HAP-1 (cell line): Measurements from ENCODE around the gene FN3KRP.
"Not testable (repeated sequence)": the region's sequence is repeated elsewhere in the genome, so short reads cannot be mapped to it uniquely, and the experiment has no call there.

ENCODE experiments used
- DNase-seq, 2 experiments: peaks; one replicate each; pipeline ENCODE4 v3.0.0-alpha.2; 2016 to 2020; ENCODE audit warnings: low spot score in 2 of 2
- H3K27me3 ChIP-seq: fragments of 250-450 bp; sonication (Bioruptor Pico); 2 replicates; pipeline ENCODE4 v1.5.1; 2020; ENCODE audit warnings: low read depth, mild to moderate bottlenecking, moderate library complexity
- H3K36me3 ChIP-seq: fragments of 250-450 bp; sonication (Bioruptor Pico); replicated peaks from 2 replicates; pipeline ENCODE4 v1.5.1; 2020; ENCODE audit warnings: mild to moderate bottlenecking
- H3K4me1 ChIP-seq: fragments of 250-450 bp; sonication (Bioruptor Pico); 2 replicates; pipeline ENCODE4 v1.5.1; 2020; ENCODE audit warnings: mild to moderate bottlenecking
- H3K4me3 ChIP-seq: fragments of 250-450 bp; sonication (Bioruptor Pico); 2 replicates; pipeline ENCODE4 v1.5.1; 2020; ENCODE audit warnings: mild to moderate bottlenecking, moderate library complexity
- H3K9me3 ChIP-seq: fragments of 250-450 bp; sonication (Bioruptor Pico); 2 replicates; pipeline ENCODE4 v1.5.1; 2020; ENCODE audit warnings: mild to moderate bottlenecking, moderate library complexity
- in situ Hi-C: fragments of 300-500 bp; cut with MboI; formaldehyde crosslinking; loops from 3 replicates; pipeline ENCODE4 v1.14.3; 2020; ENCODE audit warnings: low sequenced_read_pairs, inconsistent platforms, mixed read lengths

FN3KRP gene

GRCh38 chr17:82751571-82752370, 35.3 kb downstream of the FN3KRP start, which contains the start of gene TBCD:
Gene TBCD, plus strand, starts transcription at chr17:82752065. Its CDS starts 129 bp downstream, at chr17:82752194.
- Histone ChIP-seq H3K27me3 (no peaks in the 10 kb centered on the region), H3K4me1 (peaks cover 22% of the 10 kb centered on the region), H3K36me3 (peaks cover 15% of the 10 kb centered on the region), H3K4me3 (peak within 1 kb of the TSS; percentile 87), H3K9me3 (peaks cover 10% of the 10 kb centered on the region)
- in situ Hi-C loops: no loop called here
- DNase-seq: peak; percentile 83 to 93

DNA sequence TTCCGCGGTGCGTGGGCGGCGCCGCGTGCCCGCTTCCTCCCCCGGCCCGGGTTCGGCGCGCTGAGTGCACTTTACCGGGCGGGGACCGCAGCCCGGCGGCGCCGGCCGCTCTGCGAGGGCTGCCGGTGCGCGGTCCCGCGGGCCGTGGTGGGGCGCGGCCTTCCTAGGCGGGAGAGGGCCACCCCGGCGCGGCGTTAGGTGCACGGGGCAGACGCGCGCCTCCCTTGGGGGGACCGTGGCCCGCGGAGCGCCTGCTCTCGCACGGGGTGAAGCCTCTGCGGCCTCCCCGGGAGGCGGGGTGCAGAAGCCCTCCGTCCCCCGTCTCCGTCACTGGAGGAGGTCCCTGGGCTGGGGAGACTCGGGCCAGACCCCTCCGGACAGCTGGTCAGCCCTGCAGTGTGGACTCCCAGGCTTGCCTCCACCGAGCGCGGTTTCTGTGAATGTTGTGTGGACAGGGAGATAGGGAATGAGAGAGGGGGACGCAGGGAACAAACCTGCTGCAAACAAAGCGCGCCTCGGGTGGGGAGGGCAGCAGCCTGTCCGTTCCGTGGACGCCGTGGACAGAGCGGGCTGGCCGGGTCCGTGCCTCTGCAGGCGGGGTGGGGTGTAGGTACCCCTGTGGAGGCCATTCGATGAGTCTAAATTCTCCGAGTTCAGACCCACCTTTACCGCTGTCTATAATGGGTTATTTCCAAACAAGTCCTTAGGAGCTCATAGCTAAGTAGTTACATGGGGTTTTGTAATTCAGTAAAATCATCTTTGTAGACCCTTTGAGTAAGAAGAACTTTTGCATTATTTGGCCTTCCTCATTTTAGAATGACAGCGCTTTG, 36.1 kb downstream of the FN3KRP start:
- peaks cover 22% of the 10 kb centered on the region for H3K4me1 ChIP-seq
- H3K36me3 ChIP-seq: peaks cover 24% of the 10 kb centered on the region
- peaks cover 4% of the 10 kb centered on the region for H3K9me3 ChIP-seq
- in situ Hi-C loops: no loop called here
- H3K4me3 ChIP-seq: peak overlapping the region; percentile 87
- no peaks in the 10 kb centered on the region for H3K27me3 ChIP-seq
- peak in 1 of 2 experiments; percentile 30 for DNase-seq

- Histone ChIP-seq H3K4me3 (peak overlapping the region; percentile 87), H3K4me1 (peaks cover 22% of the 10 kb centered on the region), H3K36me3 (peaks cover 28% of the 10 kb centered on the region), H3K9me3 (no peaks in the 10 kb centered on the region), H3K27me3 (no peaks in the 10 kb centered on the region)
- in situ Hi-C loops: no loop called here
- peak in 1 of 2 experiments; percentile 46 for DNase-seq
These were observed 36.6 kb downstream of the FN3KRP start for GRCh38 chr17:82753201-82753464.

DNA sequence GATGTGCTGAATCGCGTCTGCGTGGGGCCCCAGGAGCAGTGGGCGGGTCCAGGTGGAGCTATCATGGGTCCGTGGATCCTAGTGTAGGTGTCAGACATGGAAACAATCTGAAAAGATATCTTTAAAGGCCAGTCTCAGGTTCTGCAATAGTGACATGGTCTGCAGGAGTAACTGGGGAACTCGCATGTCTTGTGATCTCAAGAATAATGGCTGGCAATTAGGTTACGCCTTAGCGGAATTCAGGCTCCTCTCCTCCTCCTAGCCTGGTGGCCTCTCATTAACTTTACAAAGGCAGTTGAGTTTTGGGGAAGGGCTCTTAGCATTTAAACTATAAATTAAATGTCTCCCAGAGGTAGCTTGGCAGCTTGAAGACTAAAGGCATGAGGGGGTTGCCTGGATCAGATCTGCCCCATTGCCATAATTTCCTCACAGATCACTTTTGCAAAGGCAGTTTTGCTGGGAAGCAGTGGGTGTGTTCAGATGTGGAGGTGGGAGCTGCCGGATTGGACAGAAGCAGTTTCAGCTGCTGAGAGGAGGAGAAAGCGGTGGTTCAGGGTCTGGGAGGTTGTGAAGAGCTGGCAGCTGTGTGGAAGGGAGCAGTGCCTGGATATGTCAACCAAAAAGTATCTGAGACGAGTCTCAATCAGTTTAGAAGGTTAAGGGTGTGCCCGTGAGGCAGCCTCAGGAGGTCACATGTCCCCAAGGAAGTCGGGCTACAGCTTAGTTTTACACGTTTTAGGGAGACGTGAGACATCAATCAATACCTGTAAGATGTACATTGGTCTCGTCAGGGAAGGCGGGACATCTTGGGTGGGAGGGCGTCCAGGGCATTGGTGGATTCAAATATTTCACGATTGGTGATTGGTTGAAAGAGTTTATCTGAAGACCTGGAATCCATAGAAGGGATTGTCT, 38.0 kb downstream of the FN3KRP start:
- DNase-seq: peak; percentile 95 to 99
- peaks cover 33% of the 10 kb centered on the region for H3K36me3 ChIP-seq
- peak overlapping the region; percentile 87 for H3K4me3 ChIP-seq
- no peaks in the 10 kb centered on the region for H3K27me3 ChIP-seq
- peaks cover 22% of the 10 kb centered on the region for H3K4me1 ChIP-seq
- no peaks in the 10 kb centered on the region for H3K9me3 ChIP-seq
- in situ Hi-C loops: no loop called here

GRCh38 chr17:82756166-82756565, 39.7 kb downstream of the FN3KRP start:
- Histone ChIP-seq H3K4me3 (no peak overlapping the region), H3K36me3 (peaks cover 48% of the 10 kb centered on the region), H3K9me3 (no peaks in the 10 kb centered on the region), H3K4me1 (peaks cover 25% of the 10 kb centered on the region), H3K27me3 (no peaks in the 10 kb centered on the region)
- no peak for DNase-seq
- in situ Hi-C loops: no loop called here

DNA sequence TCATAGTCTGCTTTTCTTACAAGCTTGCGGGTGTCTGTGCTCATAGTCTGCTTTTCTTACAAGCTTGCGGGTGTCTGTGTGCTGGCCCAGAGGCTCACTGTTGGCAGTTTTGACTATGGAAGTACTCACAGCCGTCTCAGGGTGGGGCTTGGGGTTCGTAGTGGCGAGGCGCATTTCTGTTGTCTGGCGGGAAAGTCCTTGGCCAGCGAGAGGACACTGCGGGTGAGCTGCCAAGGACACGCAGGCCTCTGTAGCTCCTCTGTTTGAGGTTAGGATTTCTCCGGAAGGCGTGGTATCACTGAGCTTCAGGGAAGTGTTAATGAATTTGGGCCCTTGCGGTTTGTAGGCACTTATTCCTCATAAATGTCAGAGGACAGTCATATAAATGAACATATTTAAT, 48.9 kb downstream of the FN3KRP start:
- Histone ChIP-seq H3K27me3 (no peaks in the 10 kb centered on the region), H3K4me3 (no peak overlapping the region), H3K9me3 (no peaks in the 10 kb centered on the region), H3K36me3 (peaks cover 84% of the 10 kb centered on the region), H3K4me1 (0 out of 2 replicates have a peak, but pooled peaks cover 2% of the 10 kb centered on the region)
- in situ Hi-C loops: no loop called here
- no peak for DNase-seq

GRCh38 chr17:82767041-82767754, 50.7 kb downstream of the FN3KRP start:
- Histone ChIP-seq H3K36me3 (peaks cover 87% of the 10 kb centered on the region), H3K4me3 (no peak overlapping the region), H3K27me3 (no peaks in the 10 kb centered on the region), H3K9me3 (no peaks in the 10 kb centered on the region), H3K4me1 (no peaks in the 10 kb centered on the region)
- in situ Hi-C loops: no loop called here
- peak in 1 of 2 experiments; percentile 83 for DNase-seq

GRCh38 chr17:82769041-82769440, 52.5 kb downstream of the FN3KRP start:
- in situ Hi-C loops: no loop called here

GRCh38 chr17:82772026-82772425, 55.5 kb downstream of the FN3KRP start:
- no peak for DNase-seq
- no peaks in the 10 kb centered on the region for H3K4me1 ChIP-seq
- H3K9me3 ChIP-seq: no peaks in the 10 kb centered on the region
- no peak overlapping the region for H3K4me3 ChIP-seq
- H3K36me3 ChIP-seq: peaks cover 91% of the 10 kb centered on the region
- in situ Hi-C loops: no loop called here
- no peaks in the 10 kb centered on the region for H3K27me3 ChIP-seq

More at GRCh38 chr17:82769041-82769440, 52.5 kb downstream of the FN3KRP start:
- Histone ChIP-seq H3K27me3 (no peaks in the 10 kb centered on the region), H3K36me3 (peaks cover 84% of the 10 kb centered on the region), H3K4me1 (no peaks in the 10 kb centered on the region), H3K9me3 (no peaks in the 10 kb centered on the region), H3K4me3 (no peak overlapping the region)
- DNase-seq: no peak

DNA sequence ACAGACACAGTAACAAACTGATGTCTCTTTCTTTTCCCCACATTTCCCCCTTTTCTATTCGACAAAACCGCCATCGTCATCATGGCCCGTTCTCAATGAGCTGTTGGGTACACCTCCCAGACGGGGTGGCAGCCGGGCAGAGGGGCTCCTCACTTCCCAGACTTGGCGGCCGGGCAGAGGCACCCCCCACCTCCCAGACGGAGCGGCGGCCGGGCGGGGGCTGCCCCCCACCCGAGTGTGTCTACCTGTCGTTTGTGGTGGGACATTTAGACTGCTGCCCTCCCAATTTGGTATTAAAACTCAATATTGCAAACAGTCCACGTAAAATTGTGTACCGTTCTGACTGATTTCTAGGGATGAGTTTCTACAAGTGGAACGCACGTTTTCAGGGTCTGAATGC, 58.0 kb downstream of the FN3KRP start:
- peaks cover 85% of the 10 kb centered on the region for H3K36me3 ChIP-seq
- DNase-seq, H3K9me3 ChIP-seq, H3K27me3 ChIP-seq, H3K4me3 ChIP-seq, in situ Hi-C loops, H3K4me1 ChIP-seq: not testable (repeated sequence)

DNA sequence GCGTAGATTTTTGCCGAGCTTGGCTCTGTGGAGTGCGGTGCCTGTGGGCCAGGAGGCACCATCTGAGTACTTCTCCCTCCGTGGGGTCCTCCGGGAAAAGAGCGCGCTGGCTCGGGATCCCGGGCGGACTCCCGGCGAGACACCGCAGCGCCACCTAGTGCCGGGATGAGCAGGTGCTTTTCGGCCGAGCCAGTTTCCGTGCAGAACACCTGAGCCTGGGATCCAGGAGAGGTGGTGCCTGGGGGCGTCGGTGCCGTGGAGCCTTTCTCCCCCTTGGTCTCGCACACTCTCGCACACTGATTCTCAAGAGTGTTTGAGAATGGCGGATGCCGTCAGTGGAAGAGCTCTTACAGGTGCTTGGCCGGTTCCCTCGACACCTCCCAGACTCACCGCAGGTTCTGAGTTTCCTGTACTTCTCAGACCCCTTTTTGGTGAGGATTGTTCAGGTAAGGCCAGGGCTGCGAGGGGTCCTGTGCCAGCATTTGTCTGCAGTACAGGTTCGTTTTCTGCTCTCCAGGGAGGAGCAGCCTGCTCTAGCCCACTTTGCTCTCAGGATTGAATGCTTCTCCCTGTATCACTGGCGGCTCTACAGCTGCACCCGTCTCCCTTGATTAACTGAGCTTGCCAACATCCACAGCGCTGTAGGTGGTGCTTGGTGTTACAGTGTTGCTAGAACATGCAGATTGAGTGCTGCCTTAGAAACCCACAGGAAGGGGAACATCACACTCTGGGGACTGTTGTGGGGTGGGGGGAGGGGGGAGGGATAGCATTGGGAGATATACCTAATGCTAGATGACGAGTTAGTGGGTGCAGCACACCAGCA, 58.7 kb downstream of the FN3KRP start:
- DNase-seq: peak; percentile 31 to 84

DNA sequence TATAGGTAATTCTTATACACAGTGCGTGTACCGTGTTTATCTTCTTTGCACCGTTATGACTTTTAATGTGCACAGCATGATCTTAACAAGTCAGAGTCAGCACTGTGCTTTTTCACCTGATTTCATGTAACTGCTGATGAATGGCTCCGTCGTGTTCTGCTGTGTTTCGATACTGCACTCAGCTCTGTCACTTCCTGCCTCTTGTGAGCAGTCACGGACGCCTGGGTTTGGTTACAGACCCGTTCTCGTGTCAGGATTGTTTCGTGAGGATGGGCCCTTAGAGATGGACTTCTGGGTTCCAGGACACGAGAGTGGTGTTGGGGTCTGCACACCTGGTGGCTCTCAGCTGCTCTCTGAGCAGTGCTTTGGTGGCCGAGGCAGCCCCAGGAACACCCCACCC, 59.9 kb downstream of the FN3KRP start:
- in situ Hi-C loops: loop anchor here (5.0 kb wide), 1 partner anchor 109 kb away; no protein-coding TSS in a partner anchor
- Histone ChIP-seq H3K27me3 (no peaks in the 10 kb centered on the region), H3K4me3 (no peak overlapping the region), H3K36me3 (peaks cover 74% of the 10 kb centered on the region), H3K4me1 (no peaks in the 10 kb centered on the region), H3K9me3 (no peaks in the 10 kb centered on the region)
- DNase-seq: no peak

More for the DNA sequence above, 58.7 kb downstream of the FN3KRP start:
- peaks cover 80% of the 10 kb centered on the region for H3K36me3 ChIP-seq
- H3K9me3 ChIP-seq: no peaks in the 10 kb centered on the region
- in situ Hi-C loops: loop anchor here (5.0 kb wide), 1 partner anchor 108 kb away; no protein-coding TSS in a partner anchor
- H3K27me3 ChIP-seq: no peaks in the 10 kb centered on the region
- no peaks in the 10 kb centered on the region for H3K4me1 ChIP-seq
- H3K4me3 ChIP-seq: no peak overlapping the region
